HG03521 (cell line): ENCODE data around the gene POLR3GL.
A peak's percentile ranks its signal among the peaks of the same experiment; 100 is the strongest.

Experiments
- ATAC-seq: cut with Tn5 transposase; IDR thresholded peaks from one replicate; pipeline ENCODE4 v1.9.1; 2021; ENCODE audit warnings: mild to moderate bottlenecking, moderate library complexity; ENCODE audit not compliant: unreplicated experiment

The POLR3GL gene

GRCh38 chr1:145947551-145947950, 16.9 kb upstream of the POLR3GL start:
- no peak for ATAC-seq

- ATAC-seq = no peak
Measured at GRCh38 chr1:145949219-145949618, 15.3 kb upstream of the POLR3GL start.

- no peak for ATAC-seq
Measured at GRCh38 chr1:145951526-145951925, 13.0 kb upstream of the POLR3GL start.

GRCh38 chr1:145952903-145953302, 11.6 kb upstream of the POLR3GL start:
- no peak for ATAC-seq

GRCh38 chr1:145953861-145954260, 10.6 kb upstream of the POLR3GL start:
- ATAC-seq = no peak

GRCh38 chr1:145955436-145955835, 9.1 kb upstream of the POLR3GL start:
- ATAC-seq = no peak

- no peak for ATAC-seq
Measured at GRCh38 chr1:145956361-145956760, 8.1 kb upstream of the POLR3GL start.

GRCh38 chr1:145956781-145957442, 7.6 kb upstream of the POLR3GL start:
- ATAC-seq = no peak

GRCh38 chr1:145957443-145958319, 6.8 kb upstream of the POLR3GL start, which contains the start of gene LIX1L:
TSS of gene LIX1L (minus strand) at chr1:145958017. CDS start at chr1:145957927, 90 bp downstream.
- ATAC-seq = peak; percentile 86

- ATAC-seq = no peak
Measured at GRCh38 chr1:145958734-145959133, 5.8 kb upstream of the POLR3GL start.

- no peak for ATAC-seq
Measured at GRCh38 chr1:145959333-145959732, 5.2 kb upstream of the POLR3GL start.

- no peak for ATAC-seq
Measured at GRCh38 chr1:145959957-145960467, 4.5 kb upstream of the POLR3GL start.

- ATAC-seq = no peak
Measured at GRCh38 chr1:145960468-145961108, 3.9 kb upstream of the POLR3GL start.

- no peak for ATAC-seq
Measured at GRCh38 chr1:145961109-145961424, 3.4 kb upstream of the POLR3GL start.

- no peak for ATAC-seq
Measured at GRCh38 chr1:145961425-145962156, 2.9 kb upstream of the POLR3GL start.

GRCh38 chr1:145962157-145963102, 2.1 kb upstream of the POLR3GL start:
- no peak for ATAC-seq

GRCh38 chr1:145963265-145964019, 1.0 kb upstream of the POLR3GL start:
- no peak for ATAC-seq

- ATAC-seq = no peak
Measured at GRCh38 chr1:145965119-145965744, 742 bp downstream of the POLR3GL start.

- ATAC-seq = no peak
Measured at GRCh38 chr1:145967288-145967687, 2.8 kb downstream of the POLR3GL start.
